Endodermal cell (in vitro differentiated cells): ENCODE results near the gene MYH9. TPM values are rescaled to one million over a fixed set of nuclear protein-coding genes. Genes with fewer than 3 reads are reported as not detected.
A peak's percentile ranks its signal among the peaks of the same experiment; 100 is the strongest.

Source experiments
- DNase-seq: peaks from one replicate; pipeline ENCODE4 v3.0.0-alpha.2; 2017
- H3K27ac ChIP-seq: 2 replicates; pipeline ENCODE4 v1.5.1; 2013; ENCODE audit warnings: mild to moderate bottlenecking, low read depth, low read length, moderate library complexity
- H3K27me3 ChIP-seq: 2 replicates; pipeline ENCODE4 v1.6.1; 2013; ENCODE audit warnings: mild to moderate bottlenecking, low read length, moderate library complexity; ENCODE audit not compliant: insufficient read depth, control insufficient read depth, poor library complexity, severe bottlenecking
- H3K36me3 ChIP-seq: 2 replicates; pipeline ENCODE4 v1.7.0; 2013; ENCODE audit warnings: mild to moderate bottlenecking, low read length, moderate library complexity; ENCODE audit not compliant: control insufficient read depth, insufficient read depth
- H3K4me1 ChIP-seq: one replicate; pipeline ENCODE4 v1.7.0; 2013; ENCODE audit warnings: low read length; ENCODE audit not compliant: control insufficient read depth, insufficient read depth
- H3K4me3 ChIP-seq: 2 replicates; pipeline ENCODE4 v1.5.1; 2013; ENCODE audit warnings: mild to moderate bottlenecking, low read length, moderate library complexity
- H3K9ac ChIP-seq: 2 replicates; pipeline ENCODE4 v1.6.1; 2013; ENCODE audit warnings: mild to moderate bottlenecking, low read length, moderate library complexity; ENCODE audit not compliant: poor library complexity, severe bottlenecking; ENCODE audit errors: extremely low read depth
- H3K9me3 ChIP-seq: 2 replicates; pipeline ENCODE4 v1.6.1; 2013; ENCODE audit warnings: mild to moderate bottlenecking, low read length, moderate library complexity; ENCODE audit not compliant: control insufficient read depth
- H3K27ac Mint-ChIP-seq: 2 replicates; pipeline ENCODE4 v1.8.0; 2020; ENCODE audit warnings: mixed read lengths
- H3K27me3 Mint-ChIP-seq: 2 replicates; pipeline ENCODE4 v1.8.0; 2021; ENCODE audit warnings: mild to moderate bottlenecking, mixed read lengths; ENCODE audit not compliant: insufficient read depth
- H3K36me3 Mint-ChIP-seq: 2 replicates; pipeline ENCODE4 v1.8.0; 2020; ENCODE audit warnings: low read depth, mixed read lengths
- H3K4me1 Mint-ChIP-seq: 2 replicates; pipeline ENCODE4 v1.8.0; 2020; ENCODE audit warnings: mixed read lengths
- H3K4me3 Mint-ChIP-seq: 2 replicates; pipeline ENCODE4 v1.8.0; 2020; ENCODE audit warnings: mild to moderate bottlenecking, moderate library complexity, mixed read lengths
- H3K9me3 Mint-ChIP-seq: 2 replicates; pipeline ENCODE4 v1.8.0; 2020; ENCODE audit warnings: mild to moderate bottlenecking, mixed read lengths
- WGBS, 2 experiments: methylation state at CpG; one replicate each; pipeline versions ENCODE4 v1.1.5 to v1.1.7; 2013; ENCODE audit warnings: missing lambda C conversion rate in 2 of 2, mixed read lengths in 1 of 2; ENCODE audit not compliant: insufficient coverage in 1 of 2, insufficient read length in 1 of 2; 5-methylcytosine and 5-hydroxymethylcytosine counted together
- total RNA-seq, 2 donors: library from RNA; stranded (reverse); fragmentation: NEBNext Ultra II Directional in 1 of 2; extraction: Animal tissue kit (Norgen Biotek cat#: 25700) in 1 of 2; gene quantifications; 2 replicates in 1 of 2; 3 replicates in 1 of 2; pipeline ENCODE4 v1.2.1, GENCODE V29; 2021
- TF ChIP-seq, protein P1 (sequence below): fragments of 200-600 bp; sonication (generic); conservative IDR thresholded peaks from 2 replicates; pipeline ENCODE4 v1.5.0; 2021; ENCODE audit warnings: antibody characterized with exemption, mild to moderate bottlenecking

The MYH9 gene
- total RNA-seq, 2 donors from 2014 or later = 270 to 288 TPM

DNA sequence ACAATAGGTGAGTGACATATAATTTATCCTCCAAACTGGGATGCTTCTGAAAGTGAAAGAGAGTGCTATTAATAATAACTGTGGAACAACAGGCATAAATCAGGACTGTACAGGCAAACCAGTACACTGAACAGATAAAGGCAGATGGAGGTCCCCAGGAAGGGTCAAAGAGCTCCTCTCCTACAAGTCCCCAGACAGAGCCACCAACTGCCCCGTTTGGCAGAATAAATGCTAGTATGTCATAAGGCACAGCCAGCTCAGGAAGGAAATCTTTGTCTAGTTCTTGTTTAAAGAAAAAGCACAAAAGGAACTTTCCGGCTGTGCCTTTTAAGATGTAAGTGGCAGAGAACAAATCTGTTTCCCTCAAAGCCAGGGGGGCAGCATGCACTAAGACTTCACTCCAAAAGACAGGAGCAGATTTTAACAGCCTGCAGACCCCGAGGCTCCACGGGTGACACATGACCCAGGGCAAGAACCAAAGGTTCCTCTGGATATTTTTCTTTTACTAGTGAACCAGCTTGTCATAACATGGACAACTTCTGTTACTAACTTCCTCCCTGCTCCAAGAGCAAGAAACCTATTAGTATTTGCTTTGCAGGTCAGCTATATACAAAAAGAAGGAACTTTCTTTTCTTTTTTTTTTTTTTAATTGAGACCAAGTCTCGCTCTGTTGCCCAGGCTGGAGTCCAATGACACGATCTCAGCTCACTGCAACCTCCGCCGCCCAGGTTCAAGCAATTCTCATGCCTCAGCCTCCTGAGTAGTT, 50.2 kb downstream of the MYH9 start:
- Histone ChIP-seq H3K9me3 (no peaks in the 10 kb centered on the region), H3K27me3 (no peaks in the 10 kb centered on the region), H3K27ac (no peak overlapping the region), H3K4me1 (peaks cover 30% of the 10 kb centered on the region), H3K4me3 (no peak overlapping the region), H3K36me3 (peaks cover 97% of the 10 kb centered on the region), H3K9ac (no peak overlapping the region)
- TF ChIP-seq, protein P1, sequence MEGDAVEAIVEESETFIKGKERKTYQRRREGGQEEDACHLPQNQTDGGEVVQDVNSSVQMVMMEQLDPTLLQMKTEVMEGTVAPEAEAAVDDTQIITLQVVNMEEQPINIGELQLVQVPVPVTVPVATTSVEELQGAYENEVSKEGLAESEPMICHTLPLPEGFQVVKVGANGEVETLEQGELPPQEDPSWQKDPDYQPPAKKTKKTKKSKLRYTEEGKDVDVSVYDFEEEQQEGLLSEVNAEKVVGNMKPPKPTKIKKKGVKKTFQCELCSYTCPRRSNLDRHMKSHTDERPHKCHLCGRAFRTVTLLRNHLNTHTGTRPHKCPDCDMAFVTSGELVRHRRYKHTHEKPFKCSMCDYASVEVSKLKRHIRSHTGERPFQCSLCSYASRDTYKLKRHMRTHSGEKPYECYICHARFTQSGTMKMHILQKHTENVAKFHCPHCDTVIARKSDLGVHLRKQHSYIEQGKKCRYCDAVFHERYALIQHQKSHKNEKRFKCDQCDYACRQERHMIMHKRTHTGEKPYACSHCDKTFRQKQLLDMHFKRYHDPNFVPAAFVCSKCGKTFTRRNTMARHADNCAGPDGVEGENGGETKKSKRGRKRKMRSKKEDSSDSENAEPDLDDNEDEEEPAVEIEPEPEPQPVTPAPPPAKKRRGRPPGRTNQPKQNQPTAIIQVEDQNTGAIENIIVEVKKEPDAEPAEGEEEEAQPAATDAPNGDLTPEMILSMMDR = no peak
- no peaks in the 10 kb centered on the region for H3K27me3 Mint-ChIP-seq
- H3K9me3 Mint-ChIP-seq = no peaks in the 10 kb centered on the region
- H3K36me3 Mint-ChIP-seq = peaks cover 78% of the 10 kb centered on the region
- H3K4me3 Mint-ChIP-seq = no peak overlapping the region
- peak overlapping the region; percentile 92 for H3K27ac Mint-ChIP-seq
- DNase-seq = no peak
- 84 to 93% methylated on average over 7 to 8 of the region's 8 CpGs for WGBS, 2 experiments
- H3K4me1 Mint-ChIP-seq = peaks cover 46% of the 10 kb centered on the region

DNA sequence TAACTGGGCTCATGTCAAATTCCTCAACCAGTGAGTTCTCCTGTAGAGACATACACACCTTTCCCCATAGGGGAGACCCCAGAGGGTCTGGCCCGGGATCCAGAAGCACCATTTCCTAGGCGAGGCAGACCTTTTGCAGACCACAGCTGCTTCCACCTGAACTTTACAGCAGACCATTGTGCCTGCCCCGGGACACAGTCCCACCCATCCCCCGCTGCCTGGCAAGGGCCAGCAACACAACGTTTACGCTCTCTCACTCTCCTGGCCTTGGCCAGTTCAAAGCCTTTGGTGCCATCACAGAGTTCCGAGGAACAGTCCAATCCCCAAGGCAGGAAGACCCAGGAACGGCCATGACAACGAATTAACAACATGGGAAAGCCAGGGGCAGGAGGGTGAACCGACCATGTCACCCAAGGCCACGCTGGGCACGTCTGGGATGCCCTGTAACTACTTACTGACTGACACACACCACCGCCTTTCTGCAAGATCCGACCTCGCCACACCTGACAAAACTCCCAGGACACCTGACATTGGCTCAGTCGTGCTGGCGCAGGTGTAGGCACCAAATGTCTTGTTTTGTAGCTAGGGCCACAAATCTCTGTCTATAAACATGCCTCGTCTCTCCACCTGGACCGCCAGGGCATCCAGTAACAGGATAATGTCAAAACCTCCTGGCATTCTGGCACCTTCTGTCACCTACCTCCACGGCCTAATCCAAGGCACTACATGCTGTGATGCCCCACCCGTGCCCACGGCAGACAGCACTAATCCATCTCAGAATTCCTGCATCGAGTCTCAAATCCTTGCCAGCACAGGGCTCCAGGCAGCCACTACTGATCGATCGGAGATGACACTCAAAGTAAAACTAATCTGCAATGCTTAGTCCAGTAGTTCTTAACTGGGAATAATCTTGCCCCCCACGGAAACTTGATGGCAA, 51.3 kb downstream of the MYH9 start:
- peaks cover 47% of the 10 kb centered on the region for H3K4me1 Mint-ChIP-seq
- no peaks in the 10 kb centered on the region for H3K27me3 Mint-ChIP-seq
- Histone ChIP-seq H3K4me3 (no peak overlapping the region), H3K9ac (no peak overlapping the region), H3K27me3 (no peaks in the 10 kb centered on the region), H3K27ac (peak overlapping the region; percentile 49), H3K36me3 (peaks cover 95% of the 10 kb centered on the region), H3K4me1 (peaks cover 36% of the 10 kb centered on the region), H3K9me3 (no peaks in the 10 kb centered on the region)
- WGBS, 2 experiments = 89 to 91% methylated on average over 24 to 26 of the region's 26 CpGs
- no peaks in the 10 kb centered on the region for H3K9me3 Mint-ChIP-seq
- DNase-seq = no peak
- peak overlapping the region; percentile 92 for H3K27ac Mint-ChIP-seq
- TF ChIP-seq, protein P1 = no peak
- no peak overlapping the region for H3K4me3 Mint-ChIP-seq
- peaks cover 71% of the 10 kb centered on the region for H3K36me3 Mint-ChIP-seq

DNA sequence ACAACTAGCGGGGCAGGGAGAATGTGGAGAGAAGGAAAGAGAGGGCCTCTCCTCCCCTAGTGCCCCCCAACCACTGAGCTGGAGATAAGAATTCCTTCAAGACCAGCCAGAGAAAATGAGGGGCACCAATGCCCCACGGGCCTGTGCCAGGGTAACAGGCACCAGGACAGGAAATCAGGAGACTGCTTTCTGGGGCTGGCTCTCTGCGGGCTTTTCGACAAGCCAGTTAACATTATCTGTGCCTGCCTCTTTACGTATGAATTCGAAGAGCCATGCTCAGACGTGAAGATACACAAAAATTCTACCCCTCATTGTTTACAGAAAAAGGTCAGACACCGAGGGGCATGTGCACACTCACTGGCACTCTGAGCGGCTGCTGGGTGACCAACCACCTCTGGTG, 52.1 kb downstream of the MYH9 start:
- DNase-seq = no peak
- no peak overlapping the region for H3K4me3 Mint-ChIP-seq
- H3K36me3 Mint-ChIP-seq = peaks cover 65% of the 10 kb centered on the region
- peak overlapping the region; percentile 92 for H3K27ac Mint-ChIP-seq
- H3K27me3 ChIP-seq = no peaks in the 10 kb centered on the region
- 90 to 91% methylated on average over 6 to 9 of the region's 9 CpGs for WGBS, 2 experiments
- H3K9me3 Mint-ChIP-seq = no peaks in the 10 kb centered on the region
- peak overlapping the region; percentile 85 for H3K27ac ChIP-seq
- H3K9ac ChIP-seq = no peak overlapping the region
- H3K27me3 Mint-ChIP-seq = no peaks in the 10 kb centered on the region
- no peak overlapping the region for H3K4me3 ChIP-seq
- no peaks in the 10 kb centered on the region for H3K9me3 ChIP-seq
- peaks cover 95% of the 10 kb centered on the region for H3K36me3 ChIP-seq
- H3K4me1 ChIP-seq = peaks cover 44% of the 10 kb centered on the region
- TF ChIP-seq, protein P1 = no peak
- H3K4me1 Mint-ChIP-seq = peaks cover 56% of the 10 kb centered on the region
